ENCODE measurements around the gene FMO3.

DNA sequence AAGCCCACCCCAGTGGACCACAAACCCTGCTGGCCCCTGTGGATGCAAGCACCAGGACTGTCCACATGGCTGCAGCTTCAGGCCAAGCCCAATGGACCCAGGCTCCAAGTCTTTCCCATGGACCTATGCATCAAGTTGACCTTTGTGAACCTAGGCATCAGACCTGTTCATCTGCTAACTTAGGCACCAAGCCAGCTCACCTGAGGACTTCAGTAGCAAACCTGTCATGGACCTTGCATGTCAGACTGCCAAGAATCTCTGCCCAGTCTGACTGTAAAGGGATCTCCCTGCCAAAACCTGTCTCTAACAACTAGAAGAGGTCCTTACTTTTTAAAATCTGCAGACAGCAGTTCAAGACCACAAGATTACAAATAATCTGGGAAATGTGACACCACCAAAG is 37.8 kb downstream of the FMO3 start:
- TF ChIP-seq EZH2 (IDR thresholded peaks at IDR 0.05; ENCODE audit: borderline replicate concordance, low read depth, low read length, poor library complexity, severe bottlenecking), result no peak
- TF ChIP-seq, protein P1, sequence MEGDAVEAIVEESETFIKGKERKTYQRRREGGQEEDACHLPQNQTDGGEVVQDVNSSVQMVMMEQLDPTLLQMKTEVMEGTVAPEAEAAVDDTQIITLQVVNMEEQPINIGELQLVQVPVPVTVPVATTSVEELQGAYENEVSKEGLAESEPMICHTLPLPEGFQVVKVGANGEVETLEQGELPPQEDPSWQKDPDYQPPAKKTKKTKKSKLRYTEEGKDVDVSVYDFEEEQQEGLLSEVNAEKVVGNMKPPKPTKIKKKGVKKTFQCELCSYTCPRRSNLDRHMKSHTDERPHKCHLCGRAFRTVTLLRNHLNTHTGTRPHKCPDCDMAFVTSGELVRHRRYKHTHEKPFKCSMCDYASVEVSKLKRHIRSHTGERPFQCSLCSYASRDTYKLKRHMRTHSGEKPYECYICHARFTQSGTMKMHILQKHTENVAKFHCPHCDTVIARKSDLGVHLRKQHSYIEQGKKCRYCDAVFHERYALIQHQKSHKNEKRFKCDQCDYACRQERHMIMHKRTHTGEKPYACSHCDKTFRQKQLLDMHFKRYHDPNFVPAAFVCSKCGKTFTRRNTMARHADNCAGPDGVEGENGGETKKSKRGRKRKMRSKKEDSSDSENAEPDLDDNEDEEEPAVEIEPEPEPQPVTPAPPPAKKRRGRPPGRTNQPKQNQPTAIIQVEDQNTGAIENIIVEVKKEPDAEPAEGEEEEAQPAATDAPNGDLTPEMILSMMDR (conservative IDR thresholded peaks at IDR 0.05; ENCODE audit: low read depth, low read length), result no peak

All from A673 (cell line).